ENCODE measurements around the gene SRCAP. TPM values are rescaled to one million over a fixed set of nuclear protein-coding genes. Genes with fewer than 3 reads are reported as not detected.

SRCAP gene
- polyA plus RNA-seq, 1 experiment: 4.4 TPM

GRCh38 chr16:30652005-30652296 is 47.0 kb upstream of the SRCAP start:
- Histone ChIP-seq H3K27me3 (ENCODE audit: control insufficient read depth, insufficient read depth, low read length) (no peaks in the 10 kb centered on the region), H3K4me3 (ENCODE audit: low read depth, low read length) (peak overlapping the region; percentile 88), H3K36me3 (ENCODE audit: control insufficient read depth, insufficient read depth, low read length) (peaks cover 17% of the 10 kb centered on the region)
- DNase-seq (ENCODE audit: low read depth): no peak
- no peak for TF ChIP-seq CTCF (IDR thresholded peaks at IDR 0.05; ENCODE audit: insufficient read depth, low read depth, low read length)
- POLR2A ChIA-PET: no interaction called here
- CTCF ChIA-PET: interaction anchor here (0.5 to 2.3 kb wide), 4 partner anchors 23 to 60 kb away, joined by 3 to 9 read pairs (median 6); no protein-coding TSS in a partner anchor

GRCh38 chr16:30652718-30653117 is 46.3 kb upstream of the SRCAP start:
- TF ChIP-seq CTCF (IDR thresholded peaks at IDR 0.05; ENCODE audit: insufficient read depth, low read depth, low read length): no peak
- no peak overlapping the region for H3K4me3 ChIP-seq (ENCODE audit: low read depth, low read length)
- ChIA-PET CTCF (interaction anchor here (0.5 to 2.3 kb wide), 3 partner anchors 41 to 59 kb away, joined by 3 to 8 read pairs (median 3); no protein-coding TSS in a partner anchor), POLR2A (no interaction called here)
- DNase-seq (ENCODE audit: low read depth): no peak
- H3K36me3 ChIP-seq (ENCODE audit: control insufficient read depth, insufficient read depth, low read length): peaks cover 17% of the 10 kb centered on the region
- no peaks in the 10 kb centered on the region for H3K27me3 ChIP-seq (ENCODE audit: control insufficient read depth, insufficient read depth, low read length)

GRCh38 chr16:30654856-30655255 is 44.1 kb upstream of the SRCAP start:
- no peak for TF ChIP-seq CTCF (IDR thresholded peaks at IDR 0.05; ENCODE audit: insufficient read depth, low read depth, low read length)
- CTCF ChIA-PET: no interaction called here
- no peaks in the 10 kb centered on the region for H3K27me3 ChIP-seq (ENCODE audit: control insufficient read depth, insufficient read depth, low read length)
- DNase-seq (ENCODE audit: low read depth): no peak
- H3K36me3 ChIP-seq (ENCODE audit: control insufficient read depth, insufficient read depth, low read length): peaks cover 17% of the 10 kb centered on the region
- POLR2A ChIA-PET: no interaction called here
- no peak overlapping the region for H3K4me3 ChIP-seq (ENCODE audit: low read depth, low read length)

GRCh38 chr16:30655815-30656347 is 43.1 kb upstream of the SRCAP start:
- H3K4me3 ChIP-seq (ENCODE audit: low read depth, low read length): no peak overlapping the region
- H3K27me3 ChIP-seq (ENCODE audit: control insufficient read depth, insufficient read depth, low read length): no peaks in the 10 kb centered on the region
- TF ChIP-seq CTCF (IDR thresholded peaks at IDR 0.05; ENCODE audit: insufficient read depth, low read depth, low read length): no peak
- ChIA-PET POLR2A (no interaction called here), CTCF (no interaction called here)
- peaks cover 18% of the 10 kb centered on the region for H3K36me3 ChIP-seq (ENCODE audit: control insufficient read depth, insufficient read depth, low read length)
- DNase-seq (ENCODE audit: low read depth): no peak

- no peak for DNase-seq (ENCODE audit: low read depth)
- no peak overlapping the region for H3K4me3 ChIP-seq (ENCODE audit: low read depth, low read length)
- CTCF ChIA-PET: no interaction called here
- H3K36me3 ChIP-seq (ENCODE audit: control insufficient read depth, insufficient read depth, low read length): peaks cover 19% of the 10 kb centered on the region
- POLR2A ChIA-PET: no interaction called here
- no peaks in the 10 kb centered on the region for H3K27me3 ChIP-seq (ENCODE audit: control insufficient read depth, insufficient read depth, low read length)
- TF ChIP-seq CTCF (IDR thresholded peaks at IDR 0.05; ENCODE audit: insufficient read depth, low read depth, low read length): no peak
Measured at GRCh38 chr16:30656388-30656787, 42.6 kb upstream of the SRCAP start.
